ENCODE data around the gene KCNN2. TPM values are rescaled to one million over a fixed set of nuclear protein-coding genes. Genes with fewer than 3 reads are reported as not detected.

The KCNN2 gene
- total RNA-seq, 1 donor from 2014 or later = 2.4 TPM

DNA sequence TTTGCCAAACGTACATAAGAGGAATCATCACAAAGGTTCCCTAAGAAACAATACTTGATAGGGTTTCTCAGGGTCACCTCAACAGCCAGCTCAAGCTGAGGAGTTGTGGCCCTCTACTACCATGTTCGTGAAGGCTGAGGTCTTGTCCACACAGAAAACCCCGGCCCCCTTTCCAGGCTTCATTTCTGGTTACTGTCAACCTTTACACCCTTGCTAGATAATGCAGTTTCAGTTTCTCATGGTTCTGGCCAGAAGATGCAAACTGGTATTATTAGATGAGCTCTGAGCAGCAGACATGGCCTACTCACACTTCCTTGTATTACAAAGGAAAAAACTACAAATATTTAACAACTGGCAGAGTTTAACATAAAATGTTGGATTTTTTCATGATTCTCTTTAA, 22.8 kb upstream of the KCNN2 start:
- H3K4me3 Mint-ChIP-seq (ENCODE audit: unreplicated experiment) = no peak overlapping the region
- H3K27ac Mint-ChIP-seq (ENCODE audit: unreplicated experiment) = no peak overlapping the region
- H3K4me1 Mint-ChIP-seq (ENCODE audit: unreplicated experiment) = no peaks in the 10 kb centered on the region
- no peaks in the 10 kb centered on the region for H3K9me3 Mint-ChIP-seq (ENCODE audit: unreplicated experiment)
- TF ChIP-seq, protein P1, sequence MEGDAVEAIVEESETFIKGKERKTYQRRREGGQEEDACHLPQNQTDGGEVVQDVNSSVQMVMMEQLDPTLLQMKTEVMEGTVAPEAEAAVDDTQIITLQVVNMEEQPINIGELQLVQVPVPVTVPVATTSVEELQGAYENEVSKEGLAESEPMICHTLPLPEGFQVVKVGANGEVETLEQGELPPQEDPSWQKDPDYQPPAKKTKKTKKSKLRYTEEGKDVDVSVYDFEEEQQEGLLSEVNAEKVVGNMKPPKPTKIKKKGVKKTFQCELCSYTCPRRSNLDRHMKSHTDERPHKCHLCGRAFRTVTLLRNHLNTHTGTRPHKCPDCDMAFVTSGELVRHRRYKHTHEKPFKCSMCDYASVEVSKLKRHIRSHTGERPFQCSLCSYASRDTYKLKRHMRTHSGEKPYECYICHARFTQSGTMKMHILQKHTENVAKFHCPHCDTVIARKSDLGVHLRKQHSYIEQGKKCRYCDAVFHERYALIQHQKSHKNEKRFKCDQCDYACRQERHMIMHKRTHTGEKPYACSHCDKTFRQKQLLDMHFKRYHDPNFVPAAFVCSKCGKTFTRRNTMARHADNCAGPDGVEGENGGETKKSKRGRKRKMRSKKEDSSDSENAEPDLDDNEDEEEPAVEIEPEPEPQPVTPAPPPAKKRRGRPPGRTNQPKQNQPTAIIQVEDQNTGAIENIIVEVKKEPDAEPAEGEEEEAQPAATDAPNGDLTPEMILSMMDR (IDR thresholded peaks at IDR 0.05; ENCODE audit: unreplicated experiment) = no peak
- no peaks in the 10 kb centered on the region for H3K27me3 Mint-ChIP-seq (ENCODE audit: unreplicated experiment)
- DNase-seq (ENCODE audit: low spot score) = no peak
- H3K36me3 Mint-ChIP-seq (ENCODE audit: low read depth, unreplicated experiment) = no peaks in the 10 kb centered on the region

DNA sequence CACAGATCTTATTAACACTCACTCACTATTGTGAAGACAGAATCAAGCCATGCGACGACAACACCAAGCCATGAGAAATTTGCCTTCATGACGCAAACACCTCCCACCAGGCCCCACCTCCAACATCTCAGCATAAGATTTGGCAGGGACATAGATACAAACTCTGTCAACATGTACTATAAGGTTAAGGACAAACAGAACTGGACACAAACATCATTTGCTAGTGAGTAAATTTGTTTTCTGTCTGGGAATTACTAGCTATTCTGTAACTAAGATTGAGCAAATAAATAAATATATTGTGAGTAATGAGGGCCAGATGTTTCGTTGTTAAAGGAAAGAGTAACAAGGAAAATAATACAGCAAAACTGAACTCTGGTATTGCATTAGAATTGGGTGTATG, 15.7 kb upstream of the KCNN2 start:
- Mint-ChIP-seq H3K9me3 (ENCODE audit: unreplicated experiment) (no peaks in the 10 kb centered on the region), H3K27me3 (ENCODE audit: unreplicated experiment) (peaks cover 1% of the 10 kb centered on the region), H3K4me3 (ENCODE audit: unreplicated experiment) (no peak overlapping the region), H3K4me1 (ENCODE audit: unreplicated experiment) (no peaks in the 10 kb centered on the region), H3K27ac (ENCODE audit: unreplicated experiment) (no peak overlapping the region), H3K36me3 (ENCODE audit: low read depth, unreplicated experiment) (no peaks in the 10 kb centered on the region)
- DNase-seq (ENCODE audit: low spot score) = no peak
- TF ChIP-seq, protein P1 (IDR thresholded peaks at IDR 0.05; ENCODE audit: unreplicated experiment) = no peak

DNA sequence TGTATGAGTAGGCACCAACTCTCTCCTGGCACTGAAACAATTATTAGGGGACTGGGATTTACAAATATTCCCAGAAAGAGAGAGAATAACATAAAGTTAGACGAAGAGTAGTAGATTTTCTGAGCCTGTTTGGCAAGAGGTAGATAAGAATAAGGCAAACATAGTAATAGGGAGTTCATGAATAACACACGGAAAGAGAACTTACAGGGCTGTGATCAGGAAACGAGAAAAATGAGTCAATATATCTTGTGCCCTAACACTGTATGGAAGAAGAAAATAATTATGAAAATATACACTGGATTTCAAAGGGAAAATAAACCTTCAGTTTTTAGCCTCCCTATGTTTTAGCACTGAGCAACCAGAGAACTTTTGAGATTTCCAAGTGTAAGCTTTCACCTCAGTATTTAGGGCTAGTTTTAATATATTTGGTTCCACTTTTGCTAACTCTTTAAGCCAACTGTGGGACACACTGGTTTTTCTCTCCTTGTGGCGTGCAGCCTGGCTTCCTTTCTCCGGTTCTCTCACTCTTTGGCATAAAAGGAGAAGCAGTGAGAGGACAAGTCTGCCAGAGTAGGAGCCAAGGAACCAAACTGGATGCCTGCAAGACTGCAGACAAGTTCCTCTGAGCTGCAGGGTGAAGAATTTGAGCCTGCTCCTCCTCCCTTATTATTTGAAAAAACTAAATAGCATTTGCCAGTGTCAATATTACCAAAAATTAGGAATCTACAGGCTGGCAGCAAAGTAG, 6.6 kb upstream of the KCNN2 start:
- Mint-ChIP-seq H3K27ac (ENCODE audit: unreplicated experiment) (no peak overlapping the region), H3K4me3 (ENCODE audit: unreplicated experiment) (no peak overlapping the region), H3K27me3 (ENCODE audit: unreplicated experiment) (peaks cover 1% of the 10 kb centered on the region), H3K9me3 (ENCODE audit: unreplicated experiment) (no peaks in the 10 kb centered on the region), H3K36me3 (ENCODE audit: low read depth, unreplicated experiment) (no peaks in the 10 kb centered on the region), H3K4me1 (ENCODE audit: unreplicated experiment) (peaks cover 5% of the 10 kb centered on the region)
- no peak for DNase-seq (ENCODE audit: low spot score)
- TF ChIP-seq, protein P1 (IDR thresholded peaks at IDR 0.05; ENCODE audit: unreplicated experiment) = no peak

DNA sequence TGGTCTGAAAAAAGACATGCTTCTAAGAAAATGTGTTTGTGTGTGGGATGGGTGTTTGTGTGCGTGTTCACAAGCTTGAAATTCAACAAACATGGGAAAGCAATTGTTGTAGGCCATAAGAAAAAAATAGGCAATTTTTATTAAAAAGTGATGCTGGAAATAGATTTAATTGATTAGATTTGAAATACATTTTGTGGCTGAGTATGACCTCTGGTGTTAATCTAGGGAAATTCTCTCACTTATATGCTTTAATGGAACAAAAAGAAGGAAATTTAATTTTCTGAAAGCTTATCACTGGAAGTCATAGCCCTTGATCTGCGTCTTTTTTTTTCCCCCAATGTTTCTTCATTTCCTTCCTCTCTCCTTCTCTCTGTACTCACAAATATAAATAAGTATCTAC, 3.5 kb upstream of the KCNN2 start:
- DNase-seq (ENCODE audit: low spot score) = no peak
- Mint-ChIP-seq H3K4me3 (ENCODE audit: unreplicated experiment) (no peak overlapping the region), H3K27me3 (ENCODE audit: unreplicated experiment) (no peaks in the 10 kb centered on the region), H3K9me3 (ENCODE audit: unreplicated experiment) (no peaks in the 10 kb centered on the region), H3K4me1 (ENCODE audit: unreplicated experiment) (peaks cover 7% of the 10 kb centered on the region), H3K27ac (ENCODE audit: unreplicated experiment) (no peak overlapping the region), H3K36me3 (ENCODE audit: low read depth, unreplicated experiment) (no peaks in the 10 kb centered on the region)
- TF ChIP-seq, protein P1 (IDR thresholded peaks at IDR 0.05; ENCODE audit: unreplicated experiment) = no peak

DNA sequence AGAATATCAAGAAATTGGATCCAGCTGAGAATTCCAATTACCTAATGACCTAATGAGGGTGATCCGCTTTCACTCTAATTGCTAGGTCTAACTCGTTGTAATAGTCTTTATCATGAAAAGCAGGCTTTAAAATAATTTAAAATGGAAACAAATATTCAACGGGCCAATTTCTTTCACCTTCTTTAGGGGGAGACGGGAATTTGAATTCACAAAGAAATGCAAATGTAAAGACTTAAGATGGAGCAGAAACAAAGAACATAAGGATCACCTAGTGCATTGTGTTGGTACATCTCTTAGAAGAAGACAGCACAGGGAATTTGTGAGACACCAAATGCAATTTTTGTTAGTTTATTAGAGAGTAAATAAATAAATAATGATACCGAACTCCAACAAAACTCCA, 1.5 kb upstream of the KCNN2 start:
- Mint-ChIP-seq H3K36me3 (ENCODE audit: low read depth, unreplicated experiment) (no peaks in the 10 kb centered on the region), H3K4me1 (ENCODE audit: unreplicated experiment) (peaks cover 13% of the 10 kb centered on the region), H3K9me3 (ENCODE audit: unreplicated experiment) (no peaks in the 10 kb centered on the region), H3K27me3 (ENCODE audit: unreplicated experiment) (peaks cover 5% of the 10 kb centered on the region), H3K27ac (ENCODE audit: unreplicated experiment) (no peak overlapping the region), H3K4me3 (ENCODE audit: unreplicated experiment) (peak overlapping the region; percentile 90)
- TF ChIP-seq, protein P1 (IDR thresholded peaks at IDR 0.05; ENCODE audit: unreplicated experiment) = no peak
- no peak for DNase-seq (ENCODE audit: low spot score)
